OCI-LY7 (cell line): ENCODE measurements around the gene FSHR. TPM values are rescaled to one million over a fixed set of nuclear protein-coding genes. Genes with fewer than 3 reads are reported as not detected.

ENCODE experiments used
- BruUV-seq: library from RNA; stranded (reverse); fragments of 400-500 nt; replicated peaks from 2 replicates; lab custom pipeline; 2021; lab: Mats Ljungman, UMichigan
- CTCF ChIA-PET: fragments of 300-600 bp; sonication (Branson Sonifier 250); formaldehyde crosslinking; loops from one replicate; lab custom pipeline; 2022; ENCODE audit warnings: antibody characterized with exemption; ENCODE audit not compliant: unreplicated experiment; lab: Charles Lee
- POLR2A ChIA-PET: fragments of 300-600 bp; sonication (Branson Sonifier 250); formaldehyde crosslinking; loops from one replicate; lab custom pipeline; 2022; ENCODE audit warnings: antibody characterized with exemption; lab: Charles Lee
- DNase-seq: peaks from one replicate; pipeline ENCODE4 v3.0.0-alpha.2; 2015; ENCODE audit warnings: low spot score
- H2AFZ ChIP-seq: fragments of 200-600 bp; sonication (generic), shearing (Covaris generic); 2 replicates; pipeline ENCODE4 v1.6.1; 2014; ENCODE audit warnings: mild to moderate bottlenecking, antibody characterized with exemption, low read length, moderate library complexity
- H3K27ac ChIP-seq: fragments of 200-600 bp; sonication (generic); 2 replicates; pipeline ENCODE4 v1.5.1; 2014; ENCODE audit warnings: mixed run types, low read depth, mild to moderate bottlenecking, moderate library complexity, low read length, inconsistent platforms; ENCODE audit not compliant: poor library complexity, severe bottlenecking
- H3K36me3 ChIP-seq: fragments of 200-600 bp; sonication (generic); 2 replicates; pipeline ENCODE4 v1.6.1; 2014; ENCODE audit warnings: mild to moderate bottlenecking, antibody characterized with exemption, low read length, moderate library complexity, mixed read lengths; ENCODE audit not compliant: insufficient read depth
- H3K4me1 ChIP-seq: fragments of 200-600 bp; sonication (generic); 2 replicates; pipeline ENCODE4 v1.5.1; 2014; ENCODE audit warnings: mild to moderate bottlenecking, low read length; ENCODE audit not compliant: insufficient read depth, poor library complexity, severe bottlenecking
- H3K4me2 ChIP-seq: fragments of 200-600 bp; sonication (generic); 2 replicates; pipeline ENCODE4 v1.6.1; 2014; ENCODE audit warnings: mild to moderate bottlenecking, low read length
- H3K4me3 ChIP-seq: fragments of 200-600 bp; sonication (generic); 2 replicates; pipeline ENCODE4 v1.5.1; 2014; ENCODE audit warnings: mild to moderate bottlenecking, low read depth, low read length; ENCODE audit not compliant: poor library complexity, severe bottlenecking
- H3K79me2 ChIP-seq: fragments of 200-600 bp; sonication (generic); 2 replicates; pipeline ENCODE4 v1.6.1; 2016; ENCODE audit warnings: low read depth, mild to moderate bottlenecking, low read length, moderate library complexity, mixed read lengths; ENCODE audit not compliant: insufficient read depth
- H3K9me2 ChIP-seq: fragments of 200-600 bp; sonication (generic); 2 replicates; pipeline ENCODE4 v1.6.1; 2016; ENCODE audit warnings: mild to moderate bottlenecking, low read length, mixed read lengths; ENCODE audit not compliant: insufficient read depth
- H3K9me3 ChIP-seq: fragments of 200-600 bp; sonication (generic); 2 replicates; pipeline ENCODE4 v1.6.1; 2014; ENCODE audit warnings: mild to moderate bottlenecking, mixed run types, low read length, mixed read lengths
- H4K20me1 ChIP-seq: fragments of 200-600 bp; sonication (generic); 2 replicates; pipeline ENCODE4 v1.6.1; 2014; ENCODE audit warnings: mild to moderate bottlenecking, antibody characterized with exemption, low read length, moderate library complexity, mixed read lengths; ENCODE audit not compliant: insufficient read depth
- CTCF ChIP-seq: fragments of 200-600 bp; sonication (generic); conservative IDR thresholded peaks from 2 replicates; pipeline ENCODE4 v1.5.1; 2014; ENCODE audit warnings: mild to moderate bottlenecking, antibody characterized with exemption, low read length, moderate library complexity, mixed read lengths
- EZH2phosphoT487 ChIP-seq: fragments of 200-600 bp; sonication (generic); IDR thresholded peaks from 2 replicates; pipeline ENCODE4 v1.6.1; 2018; ENCODE audit warnings: low read depth, borderline replicate concordance, mild to moderate bottlenecking, mixed run types, antibody characterized with exemption, low read length, moderate library complexity, mixed read lengths
- intact Hi-C: fragments of 100-400 bp; cut with micrococcal nuclease; formaldehyde crosslinking; loops from one replicate; pipeline ENCODE4 v1.10.0; 2022; ENCODE audit not compliant: unreplicated experiment
- total RNA-seq, 2 experiments: library from RNA; depleted of rRNA in 1 of 2; stranded (reverse); fragments of >200 nt in 1 of 2; shearing (Covaris generic) in 1 of 2; gene quantifications; 2 replicates each; pipeline ENCODE4 v1.2.3, GENCODE V29; 2014 to 2022

The FSHR gene
- total RNA-seq, 2 experiments from 2014 or later, result not detected

- Histone ChIP-seq H3K27ac (no peak overlapping the region), H3K4me3 (no peak overlapping the region), H3K9me3 (no peaks in the 10 kb centered on the region), H4K20me1 (no peaks in the 10 kb centered on the region), H3K9me2 (no peaks in the 10 kb centered on the region), H3K36me3 (no peaks in the 10 kb centered on the region), H2AFZ (no peak overlapping the region), H3K4me1 (no peaks in the 10 kb centered on the region), H3K79me2 (no peaks in the 10 kb centered on the region), H3K4me2 (no peak overlapping the region)
- BruUV-seq, result no TSS peak
- ChIA-PET POLR2A (no interaction called here), CTCF (no interaction called here)
- intact Hi-C loops, result no loop called here
- DNase-seq, result no peak
- TF ChIP-seq CTCF (no peak), EZH2phosphoT487 (no peak)
Observed at GRCh38 chr2:49028101-49028500, 126.2 kb downstream of the FSHR start.

GRCh38 chr2:49026706-49027105 is 127.6 kb downstream of the FSHR start:
- intact Hi-C loops, result no loop called here
- CTCF ChIA-PET, result no interaction called here
- H3K4me1 ChIP-seq, result no peaks in the 10 kb centered on the region
- POLR2A ChIA-PET, result no interaction called here
- H3K79me2 ChIP-seq, result no peaks in the 10 kb centered on the region
- H3K27ac ChIP-seq, result no peak overlapping the region
- no peaks in the 10 kb centered on the region for H3K9me3 ChIP-seq
- TF ChIP-seq EZH2phosphoT487, result no peak
- no peak for TF ChIP-seq CTCF
- H3K9me2 ChIP-seq, result no peaks in the 10 kb centered on the region
- no TSS peak for BruUV-seq
- no peaks in the 10 kb centered on the region for H3K36me3 ChIP-seq
- no peak for DNase-seq
- no peak overlapping the region for H2AFZ ChIP-seq
- no peaks in the 10 kb centered on the region for H4K20me1 ChIP-seq
- H3K4me3 ChIP-seq, result no peak overlapping the region
- no peak overlapping the region for H3K4me2 ChIP-seq

- H4K20me1 ChIP-seq, result no peaks in the 10 kb centered on the region
- no peak overlapping the region for H2AFZ ChIP-seq
- H3K4me3 ChIP-seq, result no peak overlapping the region
- TF ChIP-seq EZH2phosphoT487 (no peak), CTCF (no peak)
- no peak for DNase-seq
- ChIA-PET POLR2A (no interaction called here), CTCF (no interaction called here)
- H3K36me3 ChIP-seq, result no peaks in the 10 kb centered on the region
- intact Hi-C loops, result no loop called here
- H3K4me2 ChIP-seq, result no peak overlapping the region
- BruUV-seq, result no TSS peak
- no peaks in the 10 kb centered on the region for H3K79me2 ChIP-seq
- H3K4me1 ChIP-seq, result no peaks in the 10 kb centered on the region
- H3K27ac ChIP-seq, result no peak overlapping the region
- no peaks in the 10 kb centered on the region for H3K9me2 ChIP-seq
- no peaks in the 10 kb centered on the region for H3K9me3 ChIP-seq
Observed at GRCh38 chr2:49021271-49021670, 133.0 kb downstream of the FSHR start.
